Fibroblast of skin of right quadriceps (primary cell): ENCODE data around the gene SLC25A43.

ENCODE experiments used
- DNase-seq: peaks from one replicate; pipeline ENCODE4 v3.0.0-alpha.2; 2013

Gene SLC25A43

DNA sequence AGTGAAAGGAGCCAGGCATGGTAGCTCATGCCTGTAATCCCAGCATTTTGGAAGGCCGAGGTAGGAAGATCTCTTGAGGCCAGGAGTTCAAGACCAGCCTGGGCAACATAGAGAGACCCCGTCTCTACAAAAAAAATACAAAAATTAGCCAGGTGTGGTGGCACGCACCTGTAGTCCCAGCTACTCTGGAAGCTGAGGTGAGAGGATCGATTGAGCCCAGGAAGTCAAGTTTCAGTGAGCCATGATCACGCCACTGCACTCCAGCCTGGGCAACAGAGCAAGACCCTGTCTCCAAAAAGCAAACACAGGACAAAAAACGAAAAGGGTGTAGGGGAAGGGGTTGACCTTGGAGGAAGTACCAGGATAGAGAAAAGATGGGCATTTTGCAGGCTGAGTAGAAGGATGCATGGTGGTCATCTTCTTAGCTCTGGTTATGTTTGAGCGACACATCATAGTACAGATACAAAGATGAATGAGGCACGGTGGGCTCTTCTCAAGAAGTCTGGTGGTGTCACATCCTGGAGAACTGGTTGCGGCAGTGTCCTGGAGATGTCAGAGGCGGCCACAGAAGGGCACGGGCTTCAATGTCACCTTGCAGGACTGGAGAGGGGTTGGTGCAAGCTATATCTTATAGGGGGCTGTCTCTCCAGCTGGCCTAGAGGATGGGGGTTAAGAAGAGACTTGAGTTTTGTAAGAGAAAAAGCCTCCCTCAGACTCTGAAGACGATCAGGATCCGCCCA lies 101.1 kb downstream of the SLC25A43 start:
- no peak for DNase-seq

DNA sequence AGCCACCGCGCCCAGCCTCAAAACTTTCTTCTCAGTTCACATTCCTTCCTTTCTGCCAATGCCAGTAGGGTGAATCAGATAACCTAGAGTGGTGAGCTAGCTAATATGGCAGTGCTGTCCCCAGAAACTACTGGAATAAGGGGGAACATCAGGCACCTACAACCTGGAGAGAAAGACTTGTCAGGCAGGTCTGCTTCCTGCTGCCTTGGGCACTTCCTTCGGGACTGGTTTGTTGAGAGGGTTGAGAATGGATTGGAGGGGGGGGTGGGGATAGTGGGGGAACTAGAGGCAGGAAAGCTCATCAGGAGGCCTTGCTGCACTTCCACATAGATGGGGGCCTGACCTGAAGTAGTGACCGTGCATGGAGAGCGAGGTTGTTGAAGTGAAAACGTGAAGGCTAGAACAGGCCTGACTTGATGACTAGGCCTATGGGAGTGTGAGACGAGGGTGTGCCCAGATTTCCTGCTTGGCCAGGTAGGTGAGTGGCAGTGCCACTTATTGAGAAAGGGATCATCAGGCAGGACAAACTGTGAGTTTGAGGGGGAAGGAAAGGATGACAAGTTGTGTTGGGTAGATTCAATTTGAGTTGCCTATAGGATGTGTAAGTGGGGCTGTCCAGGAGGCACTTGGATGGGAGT lies 102.5 kb downstream of the SLC25A43 start:
- no peak for DNase-seq

DNA sequence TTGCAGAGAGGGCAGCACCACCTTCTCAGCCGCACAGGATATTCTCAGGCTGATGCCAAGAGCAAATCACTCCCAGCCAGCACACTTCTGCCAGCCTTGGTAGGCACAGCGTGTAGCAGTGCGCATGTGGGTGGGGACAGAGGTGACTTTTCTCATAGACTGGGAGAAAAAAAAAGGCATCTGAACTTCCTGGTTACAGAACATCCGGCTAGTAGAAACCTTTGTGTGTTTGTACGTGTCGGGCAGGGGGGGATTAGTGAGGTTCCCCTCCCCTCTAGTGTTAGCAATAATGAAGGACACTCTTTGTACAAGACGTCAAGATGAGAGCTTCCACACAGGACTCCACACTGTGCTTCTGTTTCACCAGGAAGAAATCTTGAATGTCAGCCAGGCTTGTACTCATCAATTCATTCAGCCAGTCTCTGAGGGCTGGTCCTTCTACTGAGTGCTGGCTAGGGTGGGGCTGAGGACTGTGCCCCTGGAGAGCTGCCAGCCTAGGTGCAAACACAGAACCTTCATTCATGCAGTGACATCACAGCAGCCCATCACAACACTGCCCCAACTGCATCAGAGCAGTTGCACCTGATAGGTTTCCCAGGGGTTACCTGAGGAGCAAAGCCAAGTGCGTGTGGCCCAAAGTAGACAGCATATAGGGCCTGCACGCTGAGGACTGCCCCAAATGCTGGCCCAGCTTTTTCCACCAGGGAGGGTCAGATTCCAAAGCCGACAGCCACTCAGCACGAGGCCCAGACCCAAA lies 103.8 kb downstream of the SLC25A43 start:
- peak; percentile 62 for DNase-seq

GRCh38 chrX:119503484-119503861 lies 104.3 kb downstream of the SLC25A43 start:
- DNase-seq, result peak; percentile 91
